22Rv1 (cell line): Measurements from ENCODE around the gene FGF6.

ENCODE experiments used
- ZFX ChIP-seq: fragments of 450-650 bp; IDR thresholded peaks from 2 replicates; pipeline ENCODE4 v1.6.1; 2017; ENCODE audit warnings: antibody characterized with exemption, borderline replicate concordance
- TF ChIP-seq, protein P1 (sequence below): fragments of 450-650 bp; IDR thresholded peaks from 2 replicates; pipeline ENCODE4 v1.5.1; 2017; ENCODE audit warnings: mild to moderate bottlenecking

DNA sequence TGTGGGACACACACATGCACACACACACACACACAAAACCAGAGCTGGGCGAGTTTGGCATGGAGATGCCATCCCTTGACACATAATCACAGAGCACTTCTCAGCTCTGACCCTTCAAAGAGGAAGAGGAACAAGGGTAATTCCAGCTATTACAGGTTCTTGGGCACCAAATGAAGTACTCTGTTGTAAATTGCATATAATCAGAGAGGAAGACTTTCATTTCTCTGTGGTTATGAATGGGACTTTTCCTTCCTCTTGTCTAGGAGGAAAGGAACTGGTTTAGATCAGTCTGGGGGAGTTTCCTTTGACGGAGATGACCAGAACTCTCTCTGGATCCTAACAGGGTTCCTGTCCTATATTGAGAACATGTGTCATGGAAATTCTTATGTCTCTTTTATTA lies 26.4 kb upstream of the FGF6 start:
- TF ChIP-seq, protein P1, sequence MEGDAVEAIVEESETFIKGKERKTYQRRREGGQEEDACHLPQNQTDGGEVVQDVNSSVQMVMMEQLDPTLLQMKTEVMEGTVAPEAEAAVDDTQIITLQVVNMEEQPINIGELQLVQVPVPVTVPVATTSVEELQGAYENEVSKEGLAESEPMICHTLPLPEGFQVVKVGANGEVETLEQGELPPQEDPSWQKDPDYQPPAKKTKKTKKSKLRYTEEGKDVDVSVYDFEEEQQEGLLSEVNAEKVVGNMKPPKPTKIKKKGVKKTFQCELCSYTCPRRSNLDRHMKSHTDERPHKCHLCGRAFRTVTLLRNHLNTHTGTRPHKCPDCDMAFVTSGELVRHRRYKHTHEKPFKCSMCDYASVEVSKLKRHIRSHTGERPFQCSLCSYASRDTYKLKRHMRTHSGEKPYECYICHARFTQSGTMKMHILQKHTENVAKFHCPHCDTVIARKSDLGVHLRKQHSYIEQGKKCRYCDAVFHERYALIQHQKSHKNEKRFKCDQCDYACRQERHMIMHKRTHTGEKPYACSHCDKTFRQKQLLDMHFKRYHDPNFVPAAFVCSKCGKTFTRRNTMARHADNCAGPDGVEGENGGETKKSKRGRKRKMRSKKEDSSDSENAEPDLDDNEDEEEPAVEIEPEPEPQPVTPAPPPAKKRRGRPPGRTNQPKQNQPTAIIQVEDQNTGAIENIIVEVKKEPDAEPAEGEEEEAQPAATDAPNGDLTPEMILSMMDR, result no peak
- TF ChIP-seq ZFX, result no peak
